HL-60 (cell line): ENCODE results near the gene SSR2.

Experiments used
- CTCF ChIP-seq: IDR thresholded peaks from one replicate; pipeline ENCODE4 v1.5.1; 2011; ENCODE audit warnings: low read length, control low read depth, inconsistent platforms; ENCODE audit not compliant: insufficient read depth
- REST ChIP-seq: IDR thresholded peaks from 2 replicates; pipeline ENCODE4 v1.6.1; 2012; ENCODE audit warnings: low read depth; ENCODE audit not compliant: insufficient replicate concordance

- no peak for TF ChIP-seq CTCF
- TF ChIP-seq REST: no peak
Measured at GRCh38 chr1:156052862-156053767, 32.4 kb upstream of the SSR2 start.
